GM10266 (cell line): ENCODE data around the gene CCL5.

ENCODE experiments used
- DNase-seq: peaks from one replicate; pipeline ENCODE4 v3.0.0; 2012; ENCODE audit errors: extremely low spot score
- TF ChIP-seq, protein P1 (sequence below): IDR thresholded peaks from 2 replicates; pipeline ENCODE4 v1.5.1; 2012; ENCODE audit warnings: mild to moderate bottlenecking, low read depth; ENCODE audit not compliant: control insufficient read depth, insufficient read depth; ENCODE audit errors: missing control alignments

Gene CCL5

DNA sequence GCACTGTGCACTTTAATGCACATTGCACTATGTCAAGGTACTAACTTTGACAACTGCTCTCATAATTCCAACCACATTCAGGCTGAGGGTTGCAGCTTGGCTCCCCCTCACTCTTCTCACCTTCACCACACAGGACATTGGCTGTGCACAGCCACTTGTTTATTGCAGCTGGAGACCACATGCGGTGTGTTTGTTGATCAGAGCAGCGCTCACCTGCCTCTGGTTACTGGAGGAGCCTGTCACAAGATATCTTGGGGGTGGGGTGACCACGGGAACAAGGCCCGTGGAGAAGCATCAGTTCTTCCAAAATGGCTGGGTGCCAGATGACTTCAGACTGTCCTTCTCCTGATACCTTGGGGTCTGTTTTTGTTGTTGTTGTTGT is 10.6 kb upstream of the CCL5 start:
- TF ChIP-seq, protein P1, sequence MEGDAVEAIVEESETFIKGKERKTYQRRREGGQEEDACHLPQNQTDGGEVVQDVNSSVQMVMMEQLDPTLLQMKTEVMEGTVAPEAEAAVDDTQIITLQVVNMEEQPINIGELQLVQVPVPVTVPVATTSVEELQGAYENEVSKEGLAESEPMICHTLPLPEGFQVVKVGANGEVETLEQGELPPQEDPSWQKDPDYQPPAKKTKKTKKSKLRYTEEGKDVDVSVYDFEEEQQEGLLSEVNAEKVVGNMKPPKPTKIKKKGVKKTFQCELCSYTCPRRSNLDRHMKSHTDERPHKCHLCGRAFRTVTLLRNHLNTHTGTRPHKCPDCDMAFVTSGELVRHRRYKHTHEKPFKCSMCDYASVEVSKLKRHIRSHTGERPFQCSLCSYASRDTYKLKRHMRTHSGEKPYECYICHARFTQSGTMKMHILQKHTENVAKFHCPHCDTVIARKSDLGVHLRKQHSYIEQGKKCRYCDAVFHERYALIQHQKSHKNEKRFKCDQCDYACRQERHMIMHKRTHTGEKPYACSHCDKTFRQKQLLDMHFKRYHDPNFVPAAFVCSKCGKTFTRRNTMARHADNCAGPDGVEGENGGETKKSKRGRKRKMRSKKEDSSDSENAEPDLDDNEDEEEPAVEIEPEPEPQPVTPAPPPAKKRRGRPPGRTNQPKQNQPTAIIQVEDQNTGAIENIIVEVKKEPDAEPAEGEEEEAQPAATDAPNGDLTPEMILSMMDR = no peak
- DNase-seq = peak; percentile 54

DNA sequence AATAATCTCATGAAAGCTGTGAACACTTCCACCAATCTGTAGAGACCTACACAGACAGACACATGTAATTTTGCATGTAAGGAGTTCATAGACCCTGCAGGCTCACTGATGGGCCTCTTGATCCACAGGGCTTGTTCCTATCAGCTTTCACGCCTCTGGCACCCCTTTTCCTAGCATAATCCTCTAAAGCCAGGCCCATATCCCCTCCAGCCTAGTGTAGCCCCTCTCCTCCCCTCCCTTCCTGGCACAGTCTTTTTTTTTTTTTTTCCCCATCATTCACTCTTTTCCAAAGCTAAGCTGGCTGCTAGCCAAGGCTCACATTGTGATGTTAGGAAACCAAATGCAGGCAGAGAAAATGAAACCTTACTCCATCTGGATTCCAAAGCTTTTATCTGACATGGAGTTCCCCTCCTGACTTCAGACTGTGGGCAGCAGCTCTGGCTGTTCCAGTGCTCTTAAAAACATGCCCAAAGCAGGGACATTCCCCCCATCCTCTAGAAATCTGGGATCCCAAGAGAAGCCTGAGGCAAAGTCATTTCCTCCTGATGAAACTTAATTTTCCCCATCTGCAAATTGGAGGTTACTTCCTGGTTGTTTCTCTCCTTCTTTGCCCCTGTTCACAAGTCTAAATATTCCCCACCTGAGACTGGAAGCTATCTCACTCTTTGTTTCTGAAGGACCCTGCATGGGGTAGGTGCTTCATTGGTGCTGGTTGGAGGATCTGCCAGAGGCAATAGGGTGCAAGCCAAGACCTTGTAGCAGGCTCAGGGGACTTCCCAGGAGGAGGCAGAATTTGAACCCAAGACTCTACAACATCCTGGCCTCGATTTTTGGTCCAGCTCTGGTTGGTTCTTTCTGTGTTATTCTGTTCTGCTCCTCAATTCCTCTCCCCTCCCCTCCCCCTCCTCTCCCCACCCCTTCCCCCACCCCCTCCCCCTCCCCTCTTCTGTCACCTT is 9.9 kb upstream of the CCL5 start:
- no peak for DNase-seq
- TF ChIP-seq, protein P1 = no peak

DNA sequence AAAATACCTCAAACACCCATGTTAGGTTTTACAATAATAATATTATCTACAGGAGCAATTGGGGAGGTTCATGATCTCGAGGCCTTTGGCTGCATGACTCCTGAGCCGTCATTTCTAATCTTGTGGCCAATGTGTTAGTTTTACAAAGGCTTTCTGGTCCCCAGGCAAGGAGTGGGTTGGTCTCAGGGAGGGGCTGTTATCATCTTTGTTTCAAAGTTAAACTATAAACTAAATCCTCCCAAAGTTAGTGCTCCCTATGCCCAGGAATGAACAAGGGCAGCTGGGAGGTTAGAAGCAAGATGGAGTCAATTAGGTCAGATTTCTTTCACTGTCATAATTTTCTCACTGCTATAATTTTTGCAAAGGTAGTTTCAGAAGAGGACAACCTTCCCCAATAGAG is 9.1 kb upstream of the CCL5 start:
- TF ChIP-seq, protein P1 = no peak
- DNase-seq = peak; percentile 23

DNA sequence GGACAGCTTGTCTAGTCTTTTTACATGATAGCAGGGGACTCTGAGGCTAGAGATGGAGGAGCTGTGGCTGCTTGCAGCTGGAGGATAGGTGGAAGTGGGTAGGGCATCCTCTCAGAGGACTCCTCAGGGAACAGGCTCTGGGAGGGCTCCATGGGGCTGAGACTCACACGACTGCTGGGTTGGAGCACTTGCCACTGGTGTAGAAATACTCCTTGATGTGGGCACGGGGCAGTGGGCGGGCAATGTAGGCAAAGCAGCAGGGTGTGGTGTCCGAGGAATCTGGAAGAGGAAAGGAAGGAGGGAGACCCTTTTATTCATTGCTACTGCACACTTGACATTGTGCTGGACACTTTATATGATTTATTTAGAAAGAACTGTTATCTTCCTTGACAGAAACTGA is 1.8 kb downstream of the CCL5 start:
- DNase-seq = no peak
- TF ChIP-seq, protein P1 = no peak

DNA sequence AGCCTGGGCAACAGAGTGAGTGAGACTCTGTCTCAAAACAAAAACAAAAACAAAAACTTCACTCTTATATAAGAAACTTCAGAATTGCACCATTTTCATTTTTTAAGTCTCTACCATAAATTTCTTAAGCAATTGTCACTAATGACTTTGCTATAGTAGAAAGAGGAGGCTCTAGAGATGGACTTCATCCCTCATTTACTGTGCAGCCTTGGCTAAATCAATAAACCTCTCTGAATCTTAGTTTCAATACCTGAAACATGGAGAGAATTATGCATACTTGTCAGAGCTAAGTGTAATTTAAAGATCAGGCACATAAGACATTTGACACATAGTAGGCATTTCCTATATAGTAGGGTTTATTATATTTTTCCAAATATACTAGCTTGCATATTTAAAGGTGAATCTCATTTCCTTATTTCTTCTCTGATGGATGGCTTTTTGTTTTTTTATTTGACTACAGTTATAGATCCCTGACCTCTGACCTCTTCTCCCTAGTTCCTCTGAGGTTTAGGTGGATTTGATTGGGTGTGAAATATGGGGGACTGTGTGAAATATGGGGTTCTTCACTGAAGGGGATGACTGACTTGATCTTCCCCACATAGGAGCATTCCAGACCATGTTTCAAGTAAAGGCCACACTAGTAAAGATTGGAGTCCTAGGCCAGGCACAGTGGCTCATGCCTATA is 2.7 kb downstream of the CCL5 start:
- TF ChIP-seq, protein P1 = no peak

DNA sequence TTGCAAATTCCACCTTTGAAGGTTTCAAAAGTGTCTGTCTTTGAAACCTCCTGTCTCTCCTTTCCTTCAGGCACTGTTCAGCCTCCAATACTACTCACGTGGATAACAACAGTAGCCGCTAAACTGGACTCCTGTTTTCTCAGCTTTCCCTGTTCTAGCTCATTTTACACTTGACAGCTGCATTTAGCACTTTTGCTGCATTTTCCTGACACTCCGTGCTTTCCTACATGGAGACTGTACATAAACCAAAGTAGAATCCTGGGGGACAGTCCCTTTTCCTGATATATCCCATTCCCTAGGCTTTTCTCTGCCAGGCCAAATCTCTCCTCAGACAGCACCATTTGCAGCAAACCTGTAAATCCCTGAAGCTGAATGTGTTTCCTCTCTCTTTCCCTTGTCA is 3.6 kb downstream of the CCL5 start:
- DNase-seq = no peak
- TF ChIP-seq, protein P1 = no peak

More for the DNA sequence above, 2.7 kb downstream of the CCL5 start:
- no peak for DNase-seq

DNA sequence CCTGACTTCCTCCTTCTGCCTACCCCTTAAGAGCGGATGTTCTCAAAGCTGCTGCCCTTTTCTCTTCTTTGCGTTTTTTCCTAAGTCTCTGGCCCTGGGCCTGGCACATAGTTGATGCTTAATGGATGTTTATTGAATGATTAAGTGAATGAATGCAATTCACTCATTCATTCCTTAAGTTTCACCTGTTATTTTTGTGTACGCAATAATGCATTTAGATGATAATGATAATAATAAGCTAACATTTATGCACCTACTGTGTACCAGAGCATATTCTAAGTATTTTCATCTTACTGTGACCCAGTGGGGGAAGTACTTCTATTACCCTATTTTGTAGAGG is 4.4 kb downstream of the CCL5 start:
- no peak for DNase-seq
- TF ChIP-seq, protein P1 = no peak
